Endothelial cell (in vitro differentiated cells): ENCODE results near the gene TNFAIP2. TPM values are rescaled to one million over a fixed set of nuclear protein-coding genes. Genes with fewer than 3 reads are reported as not detected.
"Not testable (repeated sequence)": the region's sequence is repeated elsewhere in the genome, so short reads cannot be mapped to it uniquely, and the experiment has no call there.

ENCODE experiments used
- DNase-seq: peaks from one replicate; pipeline ENCODE4 v3.0.0; 2021; ENCODE audit warnings: low spot score
- H3K27ac Mint-ChIP-seq: one replicate; pipeline ENCODE4 v1.8.0; 2021; ENCODE audit warnings: mixed read lengths, inconsistent platforms; ENCODE audit not compliant: unreplicated experiment
- H3K27me3 Mint-ChIP-seq: one replicate; pipeline ENCODE4 v1.8.0; 2021; ENCODE audit warnings: mild to moderate bottlenecking, moderate library complexity, mixed read lengths, inconsistent platforms; ENCODE audit not compliant: unreplicated experiment
- H3K36me3 Mint-ChIP-seq: one replicate; pipeline ENCODE4 v1.8.0; 2021; ENCODE audit warnings: mild to moderate bottlenecking, low read depth, mixed read lengths, inconsistent platforms; ENCODE audit not compliant: unreplicated experiment
- H3K4me1 Mint-ChIP-seq: one replicate; pipeline ENCODE4 v1.8.0; 2021; ENCODE audit warnings: mild to moderate bottlenecking, mixed read lengths, inconsistent platforms; ENCODE audit not compliant: unreplicated experiment
- H3K4me3 Mint-ChIP-seq: one replicate; pipeline ENCODE4 v1.8.0; 2021; ENCODE audit warnings: mild to moderate bottlenecking, mixed read lengths, inconsistent platforms; ENCODE audit not compliant: unreplicated experiment
- H3K9me3 Mint-ChIP-seq: one replicate; pipeline ENCODE4 v1.8.0; 2021; ENCODE audit warnings: mixed read lengths, inconsistent platforms; ENCODE audit not compliant: unreplicated experiment
- CTCF ChIP-seq: fragments of 200-600 bp; sonication (generic); IDR thresholded peaks from one replicate; pipeline ENCODE4 v1.5.0; 2021; ENCODE audit warnings: antibody characterized with exemption; ENCODE audit not compliant: unreplicated experiment
- total RNA-seq: library from RNA; stranded (reverse); fragmentation: NEBNext Ultra II Directional; extraction: Animal tissue kit (Norgen Biotek cat#: 25700); gene quantifications from one replicate; pipeline ENCODE4 v1.2.1, GENCODE V29; 2021; ENCODE audit not compliant: unreplicated experiment

The TNFAIP2 gene
- total RNA-seq, 1 donor from 2014 or later, result 163 TPM

- no peak for TF ChIP-seq CTCF
- Mint-ChIP-seq H3K27me3 (peaks cover 5% of the 10 kb centered on the region), H3K9me3 (no peaks in the 10 kb centered on the region), H3K4me1 (peaks cover 14% of the 10 kb centered on the region), H3K4me3 (no peak overlapping the region), H3K36me3 (no peaks in the 10 kb centered on the region), H3K27ac (no peak overlapping the region)
- DNase-seq, result no peak
Measured at GRCh38 chr14:103115845-103116572, 7.3 kb upstream of the TNFAIP2 start.

DNA sequence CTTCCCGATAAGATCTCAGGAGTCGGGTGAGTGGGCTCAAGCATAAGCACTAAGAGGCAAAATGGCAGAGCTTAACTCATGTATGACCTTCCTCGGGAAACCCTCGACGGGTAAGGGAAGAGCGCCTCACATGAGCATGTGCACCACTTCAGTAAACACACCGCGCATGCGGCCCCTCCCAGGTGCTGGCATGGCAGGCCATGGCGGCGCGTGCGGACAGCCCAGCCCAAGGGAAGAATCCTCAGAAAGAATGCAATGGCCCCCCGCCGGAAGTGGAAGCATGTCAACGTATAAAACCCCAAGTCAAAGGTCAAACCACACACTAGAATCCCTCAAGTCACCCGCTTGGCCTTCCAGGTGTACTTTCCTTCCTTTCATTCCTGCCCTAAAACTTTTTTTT, 6.6 kb upstream of the TNFAIP2 start:
- Mint-ChIP-seq H3K36me3 (no peaks in the 10 kb centered on the region), H3K4me1 (peaks cover 17% of the 10 kb centered on the region), H3K27me3 (peaks cover 4% of the 10 kb centered on the region), H3K27ac (no peak overlapping the region), H3K9me3 (no peaks in the 10 kb centered on the region), H3K4me3 (no peak overlapping the region)
- TF ChIP-seq CTCF, result no peak
- no peak for DNase-seq

DNA sequence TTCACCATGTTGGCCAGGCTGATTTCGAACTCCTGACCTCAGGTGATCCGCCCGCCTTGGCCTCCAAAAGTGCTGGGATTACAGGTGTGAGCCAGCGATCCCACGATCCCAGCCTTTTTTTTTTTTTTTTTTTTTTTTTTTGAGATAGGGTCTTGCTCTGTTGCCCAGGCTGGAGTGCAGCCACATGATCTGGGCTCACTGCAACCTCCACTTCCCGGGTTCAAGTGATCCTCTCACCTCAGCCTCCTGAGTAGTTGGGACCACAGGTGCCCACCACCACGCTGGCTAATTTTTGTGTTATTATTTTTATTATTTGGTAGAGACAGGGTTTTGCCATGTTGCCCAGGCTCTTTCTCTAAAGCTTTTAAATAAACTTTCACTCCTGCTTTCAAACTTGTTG, 5.8 kb upstream of the TNFAIP2 start:
- not testable (repeated sequence) for H3K27ac Mint-ChIP-seq, DNase-seq, H3K9me3 Mint-ChIP-seq, H3K36me3 Mint-ChIP-seq, H3K27me3 Mint-ChIP-seq, H3K4me3 Mint-ChIP-seq
- H3K4me1 Mint-ChIP-seq, result peaks cover 13% of the 10 kb centered on the region

DNA sequence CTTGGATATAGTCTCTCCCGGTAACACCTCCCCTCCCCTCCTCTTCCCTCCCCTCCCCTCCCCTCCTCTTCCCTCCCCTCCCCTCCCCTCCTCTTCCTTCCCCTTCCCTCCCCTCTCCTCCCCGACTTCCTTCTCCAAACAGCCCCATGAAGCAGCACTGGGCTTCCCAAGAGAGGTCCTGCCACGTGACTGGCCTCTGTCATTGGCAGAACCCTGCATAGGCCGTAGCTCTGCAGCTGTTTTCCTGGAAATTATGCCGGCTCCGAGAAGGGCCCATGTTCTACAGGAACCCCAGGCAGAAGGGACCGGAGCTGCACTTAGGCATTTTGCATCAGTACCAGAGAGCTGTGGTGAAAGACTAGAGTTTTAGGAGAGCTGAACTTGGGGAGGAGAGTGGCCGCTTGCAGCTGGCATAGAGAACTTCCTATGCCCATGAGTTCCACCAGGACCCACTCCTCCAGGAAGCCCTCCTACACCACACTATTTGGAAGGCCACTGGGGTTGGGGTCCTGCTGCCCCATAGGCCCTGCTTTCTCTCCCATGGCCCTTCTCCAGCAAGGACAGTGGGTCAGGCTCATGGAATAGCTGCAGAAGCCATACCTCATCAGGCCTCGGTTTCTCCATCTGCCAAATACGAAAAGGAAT, 5.1 kb upstream of the TNFAIP2 start:
- H3K9me3 Mint-ChIP-seq, result no peaks in the 10 kb centered on the region
- no peaks in the 10 kb centered on the region for H3K36me3 Mint-ChIP-seq
- DNase-seq, result no peak
- H3K4me1 Mint-ChIP-seq, result peaks cover 13% of the 10 kb centered on the region
- no peak for TF ChIP-seq CTCF
- H3K27ac Mint-ChIP-seq, result no peak overlapping the region
- H3K27me3 Mint-ChIP-seq, result peaks cover 4% of the 10 kb centered on the region
- H3K4me3 Mint-ChIP-seq, result no peak overlapping the region

DNA sequence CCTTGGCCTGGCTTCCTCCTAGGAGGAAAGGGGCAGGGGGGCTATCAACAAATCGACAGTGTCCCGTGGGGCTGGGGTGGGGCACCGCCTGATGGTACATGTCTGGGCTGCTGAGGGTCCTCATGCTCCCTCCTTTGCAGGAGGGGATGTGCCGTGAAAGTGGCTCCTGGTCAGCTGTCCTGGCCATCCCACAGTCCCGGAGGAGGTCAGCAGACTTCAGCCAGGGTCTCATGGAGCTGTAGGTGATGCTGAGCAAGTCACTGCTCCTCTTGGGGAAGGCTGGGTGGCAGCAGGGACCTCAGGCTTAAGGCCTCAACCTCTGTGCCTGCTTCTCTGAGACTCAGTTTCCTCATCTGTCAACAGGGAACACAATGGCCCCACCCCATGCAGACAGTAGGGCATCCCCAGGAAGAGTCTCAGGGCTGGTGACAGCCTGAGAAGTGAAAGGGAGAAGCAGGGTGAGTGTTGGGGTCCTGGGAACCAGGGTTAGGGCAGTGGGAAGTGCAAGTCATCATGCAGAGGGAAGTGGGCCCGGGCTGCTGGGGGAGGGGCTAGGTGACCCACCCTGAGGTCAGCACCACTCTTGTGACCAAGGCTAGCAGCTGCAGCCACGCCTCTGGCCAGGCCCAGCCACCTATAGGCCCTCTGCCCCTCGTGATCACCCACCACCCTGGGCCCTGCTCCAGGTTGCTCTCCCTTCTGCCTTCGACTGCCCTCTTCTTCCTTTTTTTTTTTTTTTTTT, 4.4 kb upstream of the TNFAIP2 start:
- DNase-seq, result no peak
- Mint-ChIP-seq H3K4me1 (peaks cover 13% of the 10 kb centered on the region), H3K27ac (no peak overlapping the region), H3K9me3 (no peaks in the 10 kb centered on the region), H3K36me3 (no peaks in the 10 kb centered on the region), H3K27me3 (peaks cover 4% of the 10 kb centered on the region), H3K4me3 (no peak overlapping the region)
- TF ChIP-seq CTCF, result no peak

GRCh38 chr14:103119527-103119926, 3.7 kb upstream of the TNFAIP2 start:
- H3K4me3 Mint-ChIP-seq, result not testable (repeated sequence)

More at GRCh38 chr14:103119527-103119926, 3.7 kb upstream of the TNFAIP2 start:
- not testable (repeated sequence) for H3K9me3 Mint-ChIP-seq, H3K27ac Mint-ChIP-seq, H3K36me3 Mint-ChIP-seq, H3K27me3 Mint-ChIP-seq, DNase-seq
- peaks cover 17% of the 10 kb centered on the region for H3K4me1 Mint-ChIP-seq
